Esophagus squamous epithelium (tissue), 4 donors: ENCODE results near the gene LBHD1.

Experiments
- POLR2A ChIP-seq, 4 donors: fragments of 450-650 bp; IDR thresholded peaks; one replicate each; pipeline ENCODE4 v1.6.1; 2017; ENCODE audit warnings: antibody characterized with exemption in 4 of 4, mild to moderate bottlenecking in 4 of 4, moderate library complexity in 3 of 4
- TF ChIP-seq, protein P1 (sequence below), 6 experiments: fragments of 450-650 bp in 4 of 6; fragments of 200-600 bp in 2 of 6; sonication (generic) in 2 of 6; IDR thresholded peaks; one replicate each; pipeline ENCODE4 v1.5.1; 2016 to 2019; ENCODE audit warnings: antibody characterized with exemption in 6 of 6, mild to moderate bottlenecking in 4 of 6, moderate library complexity in 4 of 6

- TF ChIP-seq POLR2A (IDR thresholded peaks at IDR 0.05) = no peak
- TF ChIP-seq, protein P1, sequence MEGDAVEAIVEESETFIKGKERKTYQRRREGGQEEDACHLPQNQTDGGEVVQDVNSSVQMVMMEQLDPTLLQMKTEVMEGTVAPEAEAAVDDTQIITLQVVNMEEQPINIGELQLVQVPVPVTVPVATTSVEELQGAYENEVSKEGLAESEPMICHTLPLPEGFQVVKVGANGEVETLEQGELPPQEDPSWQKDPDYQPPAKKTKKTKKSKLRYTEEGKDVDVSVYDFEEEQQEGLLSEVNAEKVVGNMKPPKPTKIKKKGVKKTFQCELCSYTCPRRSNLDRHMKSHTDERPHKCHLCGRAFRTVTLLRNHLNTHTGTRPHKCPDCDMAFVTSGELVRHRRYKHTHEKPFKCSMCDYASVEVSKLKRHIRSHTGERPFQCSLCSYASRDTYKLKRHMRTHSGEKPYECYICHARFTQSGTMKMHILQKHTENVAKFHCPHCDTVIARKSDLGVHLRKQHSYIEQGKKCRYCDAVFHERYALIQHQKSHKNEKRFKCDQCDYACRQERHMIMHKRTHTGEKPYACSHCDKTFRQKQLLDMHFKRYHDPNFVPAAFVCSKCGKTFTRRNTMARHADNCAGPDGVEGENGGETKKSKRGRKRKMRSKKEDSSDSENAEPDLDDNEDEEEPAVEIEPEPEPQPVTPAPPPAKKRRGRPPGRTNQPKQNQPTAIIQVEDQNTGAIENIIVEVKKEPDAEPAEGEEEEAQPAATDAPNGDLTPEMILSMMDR (IDR thresholded peaks at IDR 0.05) = no peak
These were observed 35.3 kb upstream of the LBHD1 start, which contains the start of the genes BSCL2 and GNG3 for GRCh38 chr11:62707277-62707861.
